GM12801 (cell line): ENCODE results near the gene GRAMD1B.

ENCODE experiments used
- TF ChIP-seq, protein P1 (sequence below): IDR thresholded peaks from one replicate; pipeline ENCODE4 v1.5.1; 2011; ENCODE audit warnings: control low read depth; ENCODE audit not compliant: insufficient read length; ENCODE audit errors: extremely low read depth

The GRAMD1B gene

GRCh38 chr11:123491241-123491640 is 61.2 kb downstream of the GRAMD1B start:
- TF ChIP-seq, protein P1, sequence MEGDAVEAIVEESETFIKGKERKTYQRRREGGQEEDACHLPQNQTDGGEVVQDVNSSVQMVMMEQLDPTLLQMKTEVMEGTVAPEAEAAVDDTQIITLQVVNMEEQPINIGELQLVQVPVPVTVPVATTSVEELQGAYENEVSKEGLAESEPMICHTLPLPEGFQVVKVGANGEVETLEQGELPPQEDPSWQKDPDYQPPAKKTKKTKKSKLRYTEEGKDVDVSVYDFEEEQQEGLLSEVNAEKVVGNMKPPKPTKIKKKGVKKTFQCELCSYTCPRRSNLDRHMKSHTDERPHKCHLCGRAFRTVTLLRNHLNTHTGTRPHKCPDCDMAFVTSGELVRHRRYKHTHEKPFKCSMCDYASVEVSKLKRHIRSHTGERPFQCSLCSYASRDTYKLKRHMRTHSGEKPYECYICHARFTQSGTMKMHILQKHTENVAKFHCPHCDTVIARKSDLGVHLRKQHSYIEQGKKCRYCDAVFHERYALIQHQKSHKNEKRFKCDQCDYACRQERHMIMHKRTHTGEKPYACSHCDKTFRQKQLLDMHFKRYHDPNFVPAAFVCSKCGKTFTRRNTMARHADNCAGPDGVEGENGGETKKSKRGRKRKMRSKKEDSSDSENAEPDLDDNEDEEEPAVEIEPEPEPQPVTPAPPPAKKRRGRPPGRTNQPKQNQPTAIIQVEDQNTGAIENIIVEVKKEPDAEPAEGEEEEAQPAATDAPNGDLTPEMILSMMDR, result no peak

GRCh38 chr11:123493349-123494063 is 63.4 kb downstream of the GRAMD1B start:
- TF ChIP-seq, protein P1, result no peak

GRCh38 chr11:123494195-123495050 is 64.4 kb downstream of the GRAMD1B start:
- TF ChIP-seq, protein P1, result no peak

DNA sequence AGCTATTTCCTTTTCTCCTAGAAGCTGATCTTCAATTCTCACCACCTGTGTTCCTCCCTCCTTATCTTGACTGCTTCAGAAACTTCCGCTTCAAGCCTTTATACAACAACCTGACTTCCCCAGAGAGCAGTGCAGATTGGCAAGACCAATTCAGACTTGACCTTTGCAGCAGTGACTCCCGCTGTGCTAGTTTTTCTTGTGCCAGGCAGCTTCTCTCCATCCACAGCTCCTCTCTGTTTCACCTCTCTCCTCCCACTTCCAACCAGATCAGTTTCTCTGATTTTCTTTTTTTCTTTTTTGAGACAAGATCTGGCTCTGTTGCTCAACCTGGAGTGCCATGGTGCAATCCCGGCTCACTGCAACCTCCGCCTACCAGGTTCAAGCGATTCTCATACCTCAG is 74.3 kb downstream of the GRAMD1B start:
- TF ChIP-seq, protein P1, result no peak

DNA sequence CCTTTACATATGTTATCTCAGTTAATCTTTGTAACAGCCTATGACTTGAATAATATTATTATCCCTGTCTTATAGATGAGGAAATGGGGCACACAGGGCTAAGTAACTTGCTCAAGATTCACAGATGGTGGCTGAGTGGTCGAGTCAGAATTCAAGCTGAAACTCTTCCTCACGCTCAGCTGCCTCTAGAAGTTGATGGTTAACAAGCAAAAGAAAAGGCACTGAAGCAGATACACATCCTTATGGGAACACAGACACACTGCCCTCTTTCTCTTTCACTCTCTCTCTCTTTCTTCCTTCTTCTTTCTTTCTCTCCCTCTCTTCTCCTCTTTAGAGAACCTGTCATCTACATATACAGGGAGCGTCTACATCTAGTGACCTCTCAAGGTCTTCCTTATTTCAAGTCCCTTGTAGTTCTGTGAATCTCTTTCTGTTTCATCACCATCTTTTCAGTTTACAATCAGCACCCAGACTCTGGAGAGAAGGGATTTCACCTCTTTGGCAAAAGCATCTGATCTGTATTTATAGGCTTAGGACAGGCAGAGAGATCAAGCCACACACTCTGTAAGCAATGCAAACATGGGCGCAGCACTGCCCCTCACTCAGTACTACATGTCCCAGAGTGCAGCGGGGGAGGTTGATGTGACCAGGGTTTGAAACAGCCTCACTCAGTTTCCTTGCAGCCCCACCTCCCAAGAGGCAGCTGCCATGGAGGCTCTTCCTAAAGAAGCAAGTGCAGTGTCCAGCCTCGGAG is 75.7 kb downstream of the GRAMD1B start:
- TF ChIP-seq, protein P1, result no peak

- TF ChIP-seq, protein P1, result no peak
Observed at GRCh38 chr11:123507043-123507442, 77.0 kb downstream of the GRAMD1B start.
